NB4 (cell line): ENCODE measurements around the gene UTS2R.

Experiments
- POLR2A ChIP-seq: IDR thresholded peaks from 2 replicates; pipeline ENCODE4 v1.6.1; 2011; ENCODE audit warnings: mild to moderate bottlenecking; ENCODE audit not compliant: insufficient read length; ENCODE audit errors: extremely low read depth
- TF ChIP-seq, protein P1 (sequence below): IDR thresholded peaks from one replicate; pipeline ENCODE4 v1.5.1; 2012; ENCODE audit warnings: low read depth, low read length

DNA sequence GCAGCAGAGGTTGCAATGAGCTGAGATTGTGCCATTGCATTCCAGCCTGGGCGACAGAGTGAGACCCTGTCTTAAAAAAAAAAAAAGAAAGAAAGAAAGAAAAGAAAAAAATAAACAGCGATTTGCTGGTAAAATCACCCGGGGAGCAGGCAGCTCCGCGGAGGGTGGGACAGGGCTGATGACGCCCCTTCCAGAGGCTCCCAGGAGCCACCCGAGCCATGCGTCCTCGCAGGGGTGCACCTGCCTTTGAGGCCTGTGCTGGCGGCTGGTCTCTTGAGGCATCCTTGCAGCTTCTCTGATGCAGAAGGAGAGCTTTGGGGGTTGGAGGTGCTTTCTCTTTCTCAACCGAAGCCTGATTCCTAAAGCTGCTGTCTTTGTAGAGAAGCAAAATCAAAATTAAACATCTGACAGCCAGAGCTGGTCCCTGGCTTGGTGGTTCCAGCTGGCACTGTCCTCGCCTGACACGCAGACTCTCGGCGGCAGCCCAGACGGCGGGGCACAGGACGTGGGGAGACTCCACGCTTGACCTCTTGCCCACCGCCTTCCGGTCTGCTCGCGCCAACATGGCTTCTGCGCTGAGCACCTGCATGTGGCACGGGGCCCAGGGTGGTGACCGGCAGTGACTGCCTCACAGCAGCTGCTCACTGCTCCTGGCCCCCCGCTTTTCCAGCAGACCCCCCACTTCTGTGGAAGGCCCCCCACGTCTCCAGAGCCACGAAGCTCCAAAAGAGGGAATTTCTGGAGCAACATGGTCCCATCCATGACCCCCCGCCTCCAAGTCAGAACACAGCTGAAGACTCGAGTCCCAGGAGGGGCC lies 6.6 kb downstream of the UTS2R start:
- TF ChIP-seq, protein P1, sequence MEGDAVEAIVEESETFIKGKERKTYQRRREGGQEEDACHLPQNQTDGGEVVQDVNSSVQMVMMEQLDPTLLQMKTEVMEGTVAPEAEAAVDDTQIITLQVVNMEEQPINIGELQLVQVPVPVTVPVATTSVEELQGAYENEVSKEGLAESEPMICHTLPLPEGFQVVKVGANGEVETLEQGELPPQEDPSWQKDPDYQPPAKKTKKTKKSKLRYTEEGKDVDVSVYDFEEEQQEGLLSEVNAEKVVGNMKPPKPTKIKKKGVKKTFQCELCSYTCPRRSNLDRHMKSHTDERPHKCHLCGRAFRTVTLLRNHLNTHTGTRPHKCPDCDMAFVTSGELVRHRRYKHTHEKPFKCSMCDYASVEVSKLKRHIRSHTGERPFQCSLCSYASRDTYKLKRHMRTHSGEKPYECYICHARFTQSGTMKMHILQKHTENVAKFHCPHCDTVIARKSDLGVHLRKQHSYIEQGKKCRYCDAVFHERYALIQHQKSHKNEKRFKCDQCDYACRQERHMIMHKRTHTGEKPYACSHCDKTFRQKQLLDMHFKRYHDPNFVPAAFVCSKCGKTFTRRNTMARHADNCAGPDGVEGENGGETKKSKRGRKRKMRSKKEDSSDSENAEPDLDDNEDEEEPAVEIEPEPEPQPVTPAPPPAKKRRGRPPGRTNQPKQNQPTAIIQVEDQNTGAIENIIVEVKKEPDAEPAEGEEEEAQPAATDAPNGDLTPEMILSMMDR: no peak
- no peak for TF ChIP-seq POLR2A
